Nephron (organoid): ENCODE results near the gene RAB11FIP3.
A peak's percentile ranks its signal among the peaks of the same experiment; 100 is the strongest.

Source experiments
- H3K27ac Mint-ChIP-seq, 3 experiments: 2 replicates each; pipeline ENCODE4 v1.8.0; 2020; ENCODE audit warnings: mixed read lengths in 3 of 3, mild to moderate bottlenecking in 2 of 3, moderate library complexity in 1 of 3
- H3K27me3 Mint-ChIP-seq: 2 replicates; pipeline ENCODE4 v1.8.0; 2021; ENCODE audit warnings: low read depth, mild to moderate bottlenecking, moderate library complexity, mixed read lengths
- H3K36me3 Mint-ChIP-seq: 2 replicates; pipeline ENCODE4 v1.8.0; 2020; ENCODE audit warnings: low read depth, mixed read lengths
- H3K4me1 Mint-ChIP-seq: 2 replicates; pipeline ENCODE4 v1.8.0; 2020; ENCODE audit warnings: mixed read lengths
- H3K4me3 Mint-ChIP-seq, 3 experiments: 2 replicates each; pipeline ENCODE4 v1.8.0; 2020; ENCODE audit warnings: mild to moderate bottlenecking in 3 of 3, mixed read lengths in 3 of 3, moderate library complexity in 2 of 3
- H3K9me3 Mint-ChIP-seq: 2 replicates; pipeline ENCODE4 v1.8.0; 2020; ENCODE audit warnings: mixed read lengths
- CTCF ChIP-seq, 3 experiments: fragments of 200-600 bp; sonication (generic); IDR thresholded peaks; one replicate each; pipeline ENCODE4 v1.5.0; 2021; ENCODE audit warnings: antibody characterized with exemption in 3 of 3; ENCODE audit not compliant: unreplicated experiment in 3 of 3

RAB11FIP3 gene

GRCh38 chr16:391885-392335 is 33.5 kb upstream of the RAB11FIP3 start:
- TF ChIP-seq CTCF (IDR thresholded peaks at IDR 0.05; ENCODE audit: unreplicated experiment in 3 of 3): peak; percentile 47 to 67 (median 62)
- H3K27me3 Mint-ChIP-seq: peaks cover 4% of the 10 kb centered on the region
- no peaks in the 10 kb centered on the region for H3K36me3 Mint-ChIP-seq

GRCh38 chr16:392450-393030 is 32.9 kb upstream of the RAB11FIP3 start:
- H3K36me3 Mint-ChIP-seq: no peaks in the 10 kb centered on the region
- peaks cover 28% of the 10 kb centered on the region for H3K4me1 Mint-ChIP-seq
- no peak overlapping the region for H3K27ac Mint-ChIP-seq
- no peak for TF ChIP-seq CTCF (IDR thresholded peaks at IDR 0.05; ENCODE audit: unreplicated experiment in 3 of 3)
- no peak overlapping the region for H3K4me3 Mint-ChIP-seq
- peaks cover 4% of the 10 kb centered on the region for H3K27me3 Mint-ChIP-seq
- no peaks in the 10 kb centered on the region for H3K9me3 Mint-ChIP-seq

More at GRCh38 chr16:391885-392335, 33.5 kb upstream of the RAB11FIP3 start:
- H3K4me3 Mint-ChIP-seq: no peak overlapping the region
- peaks cover 30% of the 10 kb centered on the region for H3K4me1 Mint-ChIP-seq
- no peaks in the 10 kb centered on the region for H3K9me3 Mint-ChIP-seq
- no peak overlapping the region for H3K27ac Mint-ChIP-seq

- TF ChIP-seq CTCF (IDR thresholded peaks at IDR 0.05; ENCODE audit: unreplicated experiment in 3 of 3): no peak
- no peaks in the 10 kb centered on the region for H3K9me3 Mint-ChIP-seq
- peak overlapping the region; percentile 98 to 99 (median 98) for H3K27ac Mint-ChIP-seq
- peaks cover 11% of the 10 kb centered on the region for H3K4me1 Mint-ChIP-seq
- peak overlapping the region; percentile 96 to 99 (median 98) for H3K4me3 Mint-ChIP-seq
- H3K36me3 Mint-ChIP-seq: no peaks in the 10 kb centered on the region
- H3K27me3 Mint-ChIP-seq: no peaks in the 10 kb centered on the region
Measured at GRCh38 chr16:396199-396598, 29.2 kb upstream of the RAB11FIP3 start.

- Mint-ChIP-seq H3K27ac (peak overlapping the region; percentile 98 to 99 (median 98)), H3K36me3 (no peaks in the 10 kb centered on the region), H3K4me3 (peak overlapping the region; percentile 96 to 99 (median 98)), H3K9me3 (no peaks in the 10 kb centered on the region), H3K27me3 (no peaks in the 10 kb centered on the region), H3K4me1 (peaks cover 11% of the 10 kb centered on the region)
- no peak for TF ChIP-seq CTCF (IDR thresholded peaks at IDR 0.05; ENCODE audit: unreplicated experiment in 3 of 3)
Measured at GRCh38 chr16:396605-397004, 28.8 kb upstream of the RAB11FIP3 start.

GRCh38 chr16:397135-397661 is 28.3 kb upstream of the RAB11FIP3 start, which contains the start of gene NME4:
NME4 (plus strand) TSS chr16:397199; CDS start chr16:397223, 24 bp downstream.
- Mint-ChIP-seq H3K27ac (peak within 1 kb of the TSS; percentile 98 to 99 (median 98)), H3K4me3 (peak within 1 kb of the TSS; percentile 96 to 99 (median 98)), H3K27me3 (no peaks in the 10 kb centered on the region), H3K9me3 (no peaks in the 10 kb centered on the region), H3K36me3 (no peaks in the 10 kb centered on the region), H3K4me1 (peaks cover 11% of the 10 kb centered on the region)
- TF ChIP-seq CTCF (IDR thresholded peaks at IDR 0.05; ENCODE audit: unreplicated experiment in 3 of 3): no peak
